PC-3 (cell line): ENCODE measurements around the gene MCEMP1.

Experiments used
- EZH2 ChIP-seq: fragments of 300-600 bp; sonication (generic); IDR thresholded peaks from one replicate; pipeline ENCODE4 v1.6.1; 2017; ENCODE audit warnings: antibody characterized with exemption, mild to moderate bottlenecking, low read length; ENCODE audit not compliant: unreplicated experiment
- EZH2phosphoT487 ChIP-seq: fragments of 300-600 bp; sonication (generic); IDR thresholded peaks from 2 replicates; pipeline ENCODE4 v1.6.1; 2018; ENCODE audit warnings: mild to moderate bottlenecking, antibody characterized with exemption, low read length, borderline replicate concordance
- TF ChIP-seq, protein P1 (sequence below): fragments of 300-600 bp; sonication (generic); conservative IDR thresholded peaks from 2 replicates; pipeline ENCODE4 v1.5.1; 2017; ENCODE audit warnings: antibody characterized with exemption, low read depth, mild to moderate bottlenecking, low read length

DNA sequence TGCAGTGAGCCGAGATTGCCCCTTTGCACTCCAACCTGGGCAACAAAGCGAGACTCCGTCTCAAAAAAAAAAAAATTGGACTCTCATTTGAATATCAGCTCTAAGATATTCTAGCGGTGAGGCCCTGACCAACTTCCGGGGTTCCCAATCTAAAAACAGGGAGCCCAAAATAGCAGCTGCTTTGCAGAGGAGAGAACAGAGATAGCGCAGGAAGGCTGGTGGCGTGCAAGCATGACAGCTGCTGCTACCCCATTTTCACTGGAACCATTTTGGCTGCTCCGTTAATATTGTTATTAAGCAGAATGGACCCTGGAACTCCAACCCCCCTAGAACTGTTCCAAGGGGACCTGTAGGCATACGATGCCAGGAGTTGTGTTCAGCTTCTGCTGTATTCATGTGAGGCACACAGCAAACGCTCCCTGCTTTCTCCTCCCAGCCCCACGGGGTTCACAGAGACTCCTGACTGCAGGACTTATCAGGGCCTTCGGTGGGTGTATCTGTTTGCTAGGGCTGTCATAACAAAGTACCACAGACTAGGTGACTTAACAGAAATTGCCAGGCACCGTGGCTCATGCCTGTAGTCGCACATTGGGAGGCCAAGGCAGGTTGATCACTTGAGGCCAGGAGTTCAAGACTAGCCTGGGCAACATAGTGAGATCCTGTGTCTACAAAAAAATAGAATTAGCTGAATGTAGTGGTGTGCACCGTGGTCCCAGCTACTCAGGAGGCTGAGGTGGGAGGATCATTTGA is 28.4 kb upstream of the MCEMP1 start:
- TF ChIP-seq, protein P1, sequence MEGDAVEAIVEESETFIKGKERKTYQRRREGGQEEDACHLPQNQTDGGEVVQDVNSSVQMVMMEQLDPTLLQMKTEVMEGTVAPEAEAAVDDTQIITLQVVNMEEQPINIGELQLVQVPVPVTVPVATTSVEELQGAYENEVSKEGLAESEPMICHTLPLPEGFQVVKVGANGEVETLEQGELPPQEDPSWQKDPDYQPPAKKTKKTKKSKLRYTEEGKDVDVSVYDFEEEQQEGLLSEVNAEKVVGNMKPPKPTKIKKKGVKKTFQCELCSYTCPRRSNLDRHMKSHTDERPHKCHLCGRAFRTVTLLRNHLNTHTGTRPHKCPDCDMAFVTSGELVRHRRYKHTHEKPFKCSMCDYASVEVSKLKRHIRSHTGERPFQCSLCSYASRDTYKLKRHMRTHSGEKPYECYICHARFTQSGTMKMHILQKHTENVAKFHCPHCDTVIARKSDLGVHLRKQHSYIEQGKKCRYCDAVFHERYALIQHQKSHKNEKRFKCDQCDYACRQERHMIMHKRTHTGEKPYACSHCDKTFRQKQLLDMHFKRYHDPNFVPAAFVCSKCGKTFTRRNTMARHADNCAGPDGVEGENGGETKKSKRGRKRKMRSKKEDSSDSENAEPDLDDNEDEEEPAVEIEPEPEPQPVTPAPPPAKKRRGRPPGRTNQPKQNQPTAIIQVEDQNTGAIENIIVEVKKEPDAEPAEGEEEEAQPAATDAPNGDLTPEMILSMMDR = no peak
- TF ChIP-seq EZH2phosphoT487 (no peak), EZH2 (no peak)
